WTC11 (cell line): ENCODE data around the gene NCKAP5.

Experiments used
- CREB1 ChIP-seq: sonication (generic); formaldehyde crosslinking; IDR thresholded peaks from 2 replicates; pipeline ENCODE4 v1.8.0; 2023; ENCODE audit warnings: mild to moderate bottlenecking, missing genetic modification reagents
- MAX ChIP-seq: sonication (generic); formaldehyde crosslinking; IDR thresholded peaks from 2 replicates; pipeline ENCODE4 v1.8.0; 2022; ENCODE audit warnings: mild to moderate bottlenecking, missing genetic modification reagents
- NFE2L1 ChIP-seq: sonication (generic); formaldehyde crosslinking; IDR thresholded peaks from 2 replicates; pipeline ENCODE4 v1.8.1; 2023; ENCODE audit warnings: missing genetic modification reagents
- SP1 ChIP-seq: sonication (generic); formaldehyde crosslinking; conservative IDR thresholded peaks from 2 replicates; pipeline ENCODE4 v1.8.1; 2022; ENCODE audit warnings: missing genetic modification reagents
- ZNF416 ChIP-seq: fragments of 250-450 bp; sonication (Bioruptor Pico); IDR thresholded peaks from 2 replicates; pipeline ENCODE4 v1.9.0; 2021; ENCODE audit warnings: mild to moderate bottlenecking, inconsistent platforms

GRCh38 chr2:133090358-133090757, 477.9 kb downstream of the NCKAP5 start:
- TF ChIP-seq NFE2L1 (CRISPR knock-in tag): no peak
- TF ChIP-seq ZNF416 (CRISPR knock-in tag): no peak
- TF ChIP-seq SP1 (CRISPR knock-in tag): no peak
- no peak for TF ChIP-seq MAX
- no peak for TF ChIP-seq CREB1 (CRISPR knock-in tag)
